Measurements from ENCODE around the gene CYP1A1. TPM values are rescaled to one million over a fixed set of nuclear protein-coding genes. Genes with fewer than 3 reads are reported as not detected.

The CYP1A1 gene
- total and polyA plus RNA-seq, 4 donors: 0.19 to 4.4 (median 1.2) TPM

DNA sequence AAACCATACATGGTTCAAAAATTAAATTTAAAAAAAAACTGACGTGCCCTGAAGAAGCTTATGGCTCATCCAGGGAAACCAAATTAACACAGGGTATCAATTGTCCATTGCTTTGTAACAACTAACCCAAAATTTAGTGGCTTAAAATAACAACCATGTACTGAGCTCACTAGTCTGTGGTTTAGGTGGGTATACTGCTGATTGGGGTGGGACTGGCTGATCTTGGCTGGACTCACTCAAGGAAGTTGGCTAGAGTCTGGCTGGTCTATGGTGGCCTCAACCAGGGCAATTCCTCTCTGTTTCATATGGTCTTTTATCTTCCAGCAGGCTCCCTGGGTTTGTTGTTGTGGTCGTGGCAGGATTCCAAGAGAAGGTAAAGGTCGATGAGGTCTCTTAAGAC, 15.4 kb downstream of the CYP1A1 start:
- 67% methylated on average over 3 of the region's 3 CpGs for WGBS
- TF ChIP-seq GABPA (IDR thresholded peaks at IDR 0.05 in 1 of 2, conservative IDR thresholded peaks at IDR 0.05 in 1 of 2): no peak
- TF ChIP-seq YY1 (IDR thresholded peaks at IDR 0.05): no peak
- no peak for TF ChIP-seq FOXA1 (IDR thresholded peaks at IDR 0.05)
- TF ChIP-seq, protein P1, sequence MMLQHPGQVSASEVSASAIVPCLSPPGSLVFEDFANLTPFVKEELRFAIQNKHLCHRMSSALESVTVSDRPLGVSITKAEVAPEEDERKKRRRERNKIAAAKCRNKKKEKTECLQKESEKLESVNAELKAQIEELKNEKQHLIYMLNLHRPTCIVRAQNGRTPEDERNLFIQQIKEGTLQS (IDR thresholded peaks at IDR 0.05): no peak
- no peak for TF ChIP-seq JUND (IDR thresholded peaks at IDR 0.05)
- no peak for TF ChIP-seq HNF4A (conservative IDR thresholded peaks at IDR 0.05)
- TF ChIP-seq, protein P2, sequence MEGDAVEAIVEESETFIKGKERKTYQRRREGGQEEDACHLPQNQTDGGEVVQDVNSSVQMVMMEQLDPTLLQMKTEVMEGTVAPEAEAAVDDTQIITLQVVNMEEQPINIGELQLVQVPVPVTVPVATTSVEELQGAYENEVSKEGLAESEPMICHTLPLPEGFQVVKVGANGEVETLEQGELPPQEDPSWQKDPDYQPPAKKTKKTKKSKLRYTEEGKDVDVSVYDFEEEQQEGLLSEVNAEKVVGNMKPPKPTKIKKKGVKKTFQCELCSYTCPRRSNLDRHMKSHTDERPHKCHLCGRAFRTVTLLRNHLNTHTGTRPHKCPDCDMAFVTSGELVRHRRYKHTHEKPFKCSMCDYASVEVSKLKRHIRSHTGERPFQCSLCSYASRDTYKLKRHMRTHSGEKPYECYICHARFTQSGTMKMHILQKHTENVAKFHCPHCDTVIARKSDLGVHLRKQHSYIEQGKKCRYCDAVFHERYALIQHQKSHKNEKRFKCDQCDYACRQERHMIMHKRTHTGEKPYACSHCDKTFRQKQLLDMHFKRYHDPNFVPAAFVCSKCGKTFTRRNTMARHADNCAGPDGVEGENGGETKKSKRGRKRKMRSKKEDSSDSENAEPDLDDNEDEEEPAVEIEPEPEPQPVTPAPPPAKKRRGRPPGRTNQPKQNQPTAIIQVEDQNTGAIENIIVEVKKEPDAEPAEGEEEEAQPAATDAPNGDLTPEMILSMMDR (IDR thresholded peaks at IDR 0.05; ENCODE audit: low read depth, low read length, missing input control): no peak
- TF ChIP-seq, protein P3, sequence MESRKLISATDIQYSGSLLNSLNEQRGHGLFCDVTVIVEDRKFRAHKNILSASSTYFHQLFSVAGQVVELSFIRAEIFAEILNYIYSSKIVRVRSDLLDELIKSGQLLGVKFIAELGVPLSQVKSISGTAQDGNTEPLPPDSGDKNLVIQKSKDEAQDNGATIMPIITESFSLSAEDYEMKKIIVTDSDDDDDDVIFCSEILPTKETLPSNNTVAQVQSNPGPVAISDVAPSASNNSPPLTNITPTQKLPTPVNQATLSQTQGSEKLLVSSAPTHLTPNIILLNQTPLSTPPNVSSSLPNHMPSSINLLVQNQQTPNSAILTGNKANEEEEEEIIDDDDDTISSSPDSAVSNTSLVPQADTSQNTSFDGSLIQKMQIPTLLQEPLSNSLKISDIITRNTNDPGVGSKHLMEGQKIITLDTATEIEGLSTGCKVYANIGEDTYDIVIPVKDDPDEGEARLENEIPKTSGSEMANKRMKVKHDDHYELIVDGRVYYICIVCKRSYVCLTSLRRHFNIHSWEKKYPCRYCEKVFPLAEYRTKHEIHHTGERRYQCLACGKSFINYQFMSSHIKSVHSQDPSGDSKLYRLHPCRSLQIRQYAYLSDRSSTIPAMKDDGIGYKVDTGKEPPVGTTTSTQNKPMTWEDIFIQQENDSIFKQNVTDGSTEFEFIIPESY (IDR thresholded peaks at IDR 0.05): no peak
- no peak for TF ChIP-seq RAD21 (IDR thresholded peaks at IDR 0.05)
- no peak for TF ChIP-seq EGR1 (IDR thresholded peaks at IDR 0.05; ENCODE audit: low read depth in 2 of 2)
- no peak for TF ChIP-seq SP1 (IDR thresholded peaks at IDR 0.05)
- TF ChIP-seq, protein P4, sequence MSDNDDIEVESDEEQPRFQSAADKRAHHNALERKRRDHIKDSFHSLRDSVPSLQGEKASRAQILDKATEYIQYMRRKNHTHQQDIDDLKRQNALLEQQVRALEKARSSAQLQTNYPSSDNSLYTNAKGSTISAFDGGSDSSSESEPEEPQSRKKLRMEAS (IDR thresholded peaks at IDR 0.05): no peak
- TF ChIP-seq, protein P5, sequence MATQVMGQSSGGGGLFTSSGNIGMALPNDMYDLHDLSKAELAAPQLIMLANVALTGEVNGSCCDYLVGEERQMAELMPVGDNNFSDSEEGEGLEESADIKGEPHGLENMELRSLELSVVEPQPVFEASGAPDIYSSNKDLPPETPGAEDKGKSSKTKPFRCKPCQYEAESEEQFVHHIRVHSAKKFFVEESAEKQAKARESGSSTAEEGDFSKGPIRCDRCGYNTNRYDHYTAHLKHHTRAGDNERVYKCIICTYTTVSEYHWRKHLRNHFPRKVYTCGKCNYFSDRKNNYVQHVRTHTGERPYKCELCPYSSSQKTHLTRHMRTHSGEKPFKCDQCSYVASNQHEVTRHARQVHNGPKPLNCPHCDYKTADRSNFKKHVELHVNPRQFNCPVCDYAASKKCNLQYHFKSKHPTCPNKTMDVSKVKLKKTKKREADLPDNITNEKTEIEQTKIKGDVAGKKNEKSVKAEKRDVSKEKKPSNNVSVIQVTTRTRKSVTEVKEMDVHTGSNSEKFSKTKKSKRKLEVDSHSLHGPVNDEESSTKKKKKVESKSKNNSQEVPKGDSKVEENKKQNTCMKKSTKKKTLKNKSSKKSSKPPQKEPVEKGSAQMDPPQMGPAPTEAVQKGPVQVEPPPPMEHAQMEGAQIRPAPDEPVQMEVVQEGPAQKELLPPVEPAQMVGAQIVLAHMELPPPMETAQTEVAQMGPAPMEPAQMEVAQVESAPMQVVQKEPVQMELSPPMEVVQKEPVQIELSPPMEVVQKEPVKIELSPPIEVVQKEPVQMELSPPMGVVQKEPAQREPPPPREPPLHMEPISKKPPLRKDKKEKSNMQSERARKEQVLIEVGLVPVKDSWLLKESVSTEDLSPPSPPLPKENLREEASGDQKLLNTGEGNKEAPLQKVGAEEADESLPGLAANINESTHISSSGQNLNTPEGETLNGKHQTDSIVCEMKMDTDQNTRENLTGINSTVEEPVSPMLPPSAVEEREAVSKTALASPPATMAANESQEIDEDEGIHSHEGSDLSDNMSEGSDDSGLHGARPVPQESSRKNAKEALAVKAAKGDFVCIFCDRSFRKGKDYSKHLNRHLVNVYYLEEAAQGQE (IDR thresholded peaks at IDR 0.05): no peak
- TF ChIP-seq HNF4G (IDR thresholded peaks at IDR 0.05): no peak
- TF ChIP-seq RXRA (IDR thresholded peaks at IDR 0.05): no peak
- TF ChIP-seq FOXA2 (IDR thresholded peaks at IDR 0.05): no peak
- no peak for TF ChIP-seq NR2F2 (IDR thresholded peaks at IDR 0.05)
- no peak for TF ChIP-seq TAF1 (conservative IDR thresholded peaks at IDR 0.05)
- DNase-seq (ENCODE audit: low spot score): no peak
- Histone ChIP-seq H3K27ac (ENCODE audit: low read depth in 1 of 2, low read length in 2 of 2) (no peak overlapping the region), H3K4me3 (ENCODE audit: low read depth in 1 of 3, low read length in 3 of 3) (no peak overlapping the region), H3K9ac (ENCODE audit: low read depth in 1 of 2, low read length in 2 of 2) (no peak overlapping the region), H3K4me1 (ENCODE audit: control insufficient read depth in 4 of 4, insufficient read depth in 4 of 4, low read length in 3 of 4) (no peaks in the 10 kb centered on the region), H3K9me3 (ENCODE audit: control insufficient read depth in 4 of 4, low read length in 3 of 4) (no peaks in the 10 kb centered on the region), H3K27me3 (ENCODE audit: control insufficient read depth in 4 of 4, insufficient read depth in 4 of 4, low read length in 3 of 4) (no peaks in the 10 kb centered on the region), H3K36me3 (ENCODE audit: control insufficient read depth in 4 of 4, insufficient read depth in 3 of 4, low read depth in 1 of 4, low read length in 3 of 4) (no peaks in the 10 kb centered on the region)
